ENCODE results near the gene NGEF.

Gene NGEF

GRCh38 chr2:233051241-233052149, 38.4 kb upstream of the NGEF start:
- Mint-ChIP-seq H3K36me3 (ENCODE audit: low read depth) (no peaks in the 10 kb centered on the region), H3K27ac (no peak overlapping the region), H3K27me3 (ENCODE audit: low read depth) (peaks cover 33% of the 10 kb centered on the region), H3K9me3 (no peaks in the 10 kb centered on the region), H3K4me3 (no peak overlapping the region), H3K4me1 (ENCODE audit: low read depth) (peaks cover 3% of the 10 kb centered on the region)

- Mint-ChIP-seq H3K36me3 (ENCODE audit: low read depth) (no peaks in the 10 kb centered on the region), H3K27me3 (ENCODE audit: low read depth) (peaks cover 32% of the 10 kb centered on the region), H3K9me3 (no peaks in the 10 kb centered on the region), H3K4me3 (no peak overlapping the region), H3K4me1 (ENCODE audit: low read depth) (peaks cover 3% of the 10 kb centered on the region), H3K27ac (no peak overlapping the region)
These were observed 36.2 kb upstream of the NGEF start for GRCh38 chr2:233049194-233049761.

- H3K36me3 Mint-ChIP-seq (ENCODE audit: low read depth), result no peaks in the 10 kb centered on the region
- no peak overlapping the region for H3K4me3 Mint-ChIP-seq
- peaks cover under 1% of the 10 kb centered on the region for H3K4me1 Mint-ChIP-seq (ENCODE audit: low read depth)
- no peaks in the 10 kb centered on the region for H3K9me3 Mint-ChIP-seq
- H3K27me3 Mint-ChIP-seq (ENCODE audit: low read depth), result peaks cover 29% of the 10 kb centered on the region
- H3K27ac Mint-ChIP-seq, result no peak overlapping the region
These were observed 35.6 kb upstream of the NGEF start for GRCh38 chr2:233048569-233049193.

- H3K27me3 Mint-ChIP-seq (ENCODE audit: low read depth), result peaks cover 28% of the 10 kb centered on the region
- H3K4me3 Mint-ChIP-seq, result no peak overlapping the region
- no peaks in the 10 kb centered on the region for H3K36me3 Mint-ChIP-seq (ENCODE audit: low read depth)
- H3K9me3 Mint-ChIP-seq, result no peaks in the 10 kb centered on the region
- peak overlapping the region; percentile 21 for H3K27ac Mint-ChIP-seq
- H3K4me1 Mint-ChIP-seq (ENCODE audit: low read depth), result no peaks in the 10 kb centered on the region
These were observed 34.6 kb upstream of the NGEF start for GRCh38 chr2:233047667-233048066.

GRCh38 chr2:233047206-233047605, 34.1 kb upstream of the NGEF start:
- Mint-ChIP-seq H3K4me1 (ENCODE audit: low read depth) (no peaks in the 10 kb centered on the region), H3K27ac (no peak overlapping the region), H3K4me3 (no peak overlapping the region), H3K9me3 (no peaks in the 10 kb centered on the region), H3K36me3 (ENCODE audit: low read depth) (no peaks in the 10 kb centered on the region), H3K27me3 (ENCODE audit: low read depth) (peaks cover 27% of the 10 kb centered on the region)

- Mint-ChIP-seq H3K4me1 (ENCODE audit: low read depth) (no peaks in the 10 kb centered on the region), H3K36me3 (ENCODE audit: low read depth) (no peaks in the 10 kb centered on the region), H3K9me3 (no peaks in the 10 kb centered on the region), H3K27me3 (ENCODE audit: low read depth) (peaks cover 19% of the 10 kb centered on the region), H3K4me3 (no peak overlapping the region), H3K27ac (no peak overlapping the region)
These were observed 32.0 kb upstream of the NGEF start for GRCh38 chr2:233044974-233045605.

GRCh38 chr2:233042549-233042948, 29.5 kb upstream of the NGEF start:
- Mint-ChIP-seq H3K36me3 (ENCODE audit: low read depth) (no peaks in the 10 kb centered on the region), H3K9me3 (no peaks in the 10 kb centered on the region), H3K4me1 (ENCODE audit: low read depth) (no peaks in the 10 kb centered on the region), H3K27ac (no peak overlapping the region), H3K27me3 (ENCODE audit: low read depth) (peaks cover 12% of the 10 kb centered on the region), H3K4me3 (no peak overlapping the region)

- no peaks in the 10 kb centered on the region for H3K4me1 Mint-ChIP-seq (ENCODE audit: low read depth)
- H3K27me3 Mint-ChIP-seq (ENCODE audit: low read depth), result peaks cover 7% of the 10 kb centered on the region
- no peak overlapping the region for H3K27ac Mint-ChIP-seq
- no peaks in the 10 kb centered on the region for H3K9me3 Mint-ChIP-seq
- no peaks in the 10 kb centered on the region for H3K36me3 Mint-ChIP-seq (ENCODE audit: low read depth)
- no peak overlapping the region for H3K4me3 Mint-ChIP-seq
These were observed 28.8 kb upstream of the NGEF start for GRCh38 chr2:233041722-233042323.

- Mint-ChIP-seq H3K9me3 (no peaks in the 10 kb centered on the region), H3K27me3 (ENCODE audit: low read depth) (peaks cover 7% of the 10 kb centered on the region), H3K36me3 (ENCODE audit: low read depth) (no peaks in the 10 kb centered on the region), H3K4me1 (ENCODE audit: low read depth) (no peaks in the 10 kb centered on the region), H3K27ac (no peak overlapping the region), H3K4me3 (no peak overlapping the region)
These were observed 27.5 kb upstream of the NGEF start for GRCh38 chr2:233040571-233040970.

- no peaks in the 10 kb centered on the region for H3K4me1 Mint-ChIP-seq (ENCODE audit: low read depth)
- no peaks in the 10 kb centered on the region for H3K9me3 Mint-ChIP-seq
- H3K27me3 Mint-ChIP-seq (ENCODE audit: low read depth), result peaks cover 4% of the 10 kb centered on the region
- no peak overlapping the region for H3K4me3 Mint-ChIP-seq
- H3K27ac Mint-ChIP-seq, result no peak overlapping the region
- no peaks in the 10 kb centered on the region for H3K36me3 Mint-ChIP-seq (ENCODE audit: low read depth)
These were observed 26.9 kb upstream of the NGEF start for GRCh38 chr2:233039846-233040530.

- Mint-ChIP-seq H3K4me1 (ENCODE audit: low read depth) (no peaks in the 10 kb centered on the region), H3K27ac (no peak overlapping the region), H3K27me3 (ENCODE audit: low read depth) (peaks cover 4% of the 10 kb centered on the region), H3K4me3 (no peak overlapping the region), H3K9me3 (no peaks in the 10 kb centered on the region), H3K36me3 (ENCODE audit: low read depth) (no peaks in the 10 kb centered on the region)
These were observed 26.3 kb upstream of the NGEF start for GRCh38 chr2:233039212-233039845.

GRCh38 chr2:233037078-233037477, 24.0 kb upstream of the NGEF start:
- Mint-ChIP-seq H3K9me3 (no peaks in the 10 kb centered on the region), H3K36me3 (ENCODE audit: low read depth) (no peaks in the 10 kb centered on the region), H3K4me1 (ENCODE audit: low read depth) (no peaks in the 10 kb centered on the region), H3K27ac (no peak overlapping the region), H3K27me3 (ENCODE audit: low read depth) (no peaks in the 10 kb centered on the region), H3K4me3 (no peak overlapping the region)

- Mint-ChIP-seq H3K27me3 (ENCODE audit: low read depth) (no peaks in the 10 kb centered on the region), H3K4me3 (no peak overlapping the region), H3K4me1 (ENCODE audit: low read depth) (no peaks in the 10 kb centered on the region), H3K27ac (no peak overlapping the region), H3K36me3 (ENCODE audit: low read depth) (no peaks in the 10 kb centered on the region), H3K9me3 (no peaks in the 10 kb centered on the region)
These were observed 23.2 kb upstream of the NGEF start for GRCh38 chr2:233036162-233036838.

Data from T-helper 1 cell treated with Interleukin-12 subunit alpha and Interleukin-12 subunit beta and Interleukin-4 antibody, amounts not matched to agents 30 μg/mL and 1 μg/mL, for 36 hours (primary cell).